Measurements from ENCODE around the gene PLA2G2C. TPM values are rescaled to one million over a fixed set of nuclear protein-coding genes. Genes with fewer than 3 reads are reported as not detected.

The PLA2G2C gene
- total and polyA plus RNA-seq, 2 donors (not counting 3 experiments of a cell fraction or from before 2014, with no cell fraction given), result not detected

DNA sequence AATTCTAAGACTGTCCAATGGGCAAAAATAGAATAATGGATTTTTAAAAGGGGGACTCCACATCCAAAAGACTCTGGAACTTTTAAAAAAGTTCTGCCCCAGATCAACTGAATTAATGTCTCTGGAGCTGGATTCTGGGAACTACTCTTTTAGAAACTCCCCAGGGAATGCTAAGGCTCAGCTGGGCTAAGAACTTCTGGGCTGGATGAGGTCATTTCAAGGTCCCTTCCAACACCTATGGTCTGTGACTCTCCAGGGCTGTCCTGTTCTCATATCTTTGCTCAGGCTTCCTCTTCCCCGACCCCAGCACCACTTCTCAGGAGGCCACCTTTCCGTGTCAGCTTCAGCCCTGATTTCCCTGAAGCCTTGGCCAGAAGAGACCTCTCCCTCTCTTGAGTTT lies 13.5 kb upstream of the PLA2G2C start:
- intact Hi-C loops (cut with micrococcal nuclease), result no loop called here

More for the DNA sequence above, 13.5 kb upstream of the PLA2G2C start:
- TF ChIP-seq GATA2 (IDR thresholded peaks at IDR 0.05; ENCODE audit: insufficient read depth, insufficient read length, low read depth, low read length) (no peak), POLR2AphosphoS5 (IDR thresholded peaks at IDR 0.05; ENCODE audit: insufficient read depth, low read depth, low read length) (no peak), JUN (IDR thresholded peaks at IDR 0.05; ENCODE audit: borderline replicate concordance, insufficient read depth, insufficient read length, low read depth) (no peak), MYC (IDR thresholded peaks at IDR 0.05; ENCODE audit: low read depth, low read length) (no peak), EZH2 (IDR thresholded peaks at IDR 0.05; ENCODE audit: borderline replicate concordance, low read depth, low read length, severe bottlenecking) (no peak), POLR2A (IDR thresholded peaks at IDR 0.05; ENCODE audit: low read depth, low read length) (no peak), FOS (IDR thresholded peaks at IDR 0.05; ENCODE audit: borderline replicate concordance, insufficient read depth, low read length) (no peak)
- TF ChIP-seq, protein P1, sequence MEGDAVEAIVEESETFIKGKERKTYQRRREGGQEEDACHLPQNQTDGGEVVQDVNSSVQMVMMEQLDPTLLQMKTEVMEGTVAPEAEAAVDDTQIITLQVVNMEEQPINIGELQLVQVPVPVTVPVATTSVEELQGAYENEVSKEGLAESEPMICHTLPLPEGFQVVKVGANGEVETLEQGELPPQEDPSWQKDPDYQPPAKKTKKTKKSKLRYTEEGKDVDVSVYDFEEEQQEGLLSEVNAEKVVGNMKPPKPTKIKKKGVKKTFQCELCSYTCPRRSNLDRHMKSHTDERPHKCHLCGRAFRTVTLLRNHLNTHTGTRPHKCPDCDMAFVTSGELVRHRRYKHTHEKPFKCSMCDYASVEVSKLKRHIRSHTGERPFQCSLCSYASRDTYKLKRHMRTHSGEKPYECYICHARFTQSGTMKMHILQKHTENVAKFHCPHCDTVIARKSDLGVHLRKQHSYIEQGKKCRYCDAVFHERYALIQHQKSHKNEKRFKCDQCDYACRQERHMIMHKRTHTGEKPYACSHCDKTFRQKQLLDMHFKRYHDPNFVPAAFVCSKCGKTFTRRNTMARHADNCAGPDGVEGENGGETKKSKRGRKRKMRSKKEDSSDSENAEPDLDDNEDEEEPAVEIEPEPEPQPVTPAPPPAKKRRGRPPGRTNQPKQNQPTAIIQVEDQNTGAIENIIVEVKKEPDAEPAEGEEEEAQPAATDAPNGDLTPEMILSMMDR (IDR thresholded peaks at IDR 0.05; ENCODE audit: extremely low read depth in 1 of 2, insufficient read depth in 1 of 2, low read depth in 1 of 2, low read length in 2 of 2), result no peak
- TF ChIP-seq, protein P2, sequence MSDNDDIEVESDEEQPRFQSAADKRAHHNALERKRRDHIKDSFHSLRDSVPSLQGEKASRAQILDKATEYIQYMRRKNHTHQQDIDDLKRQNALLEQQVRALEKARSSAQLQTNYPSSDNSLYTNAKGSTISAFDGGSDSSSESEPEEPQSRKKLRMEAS (IDR thresholded peaks at IDR 0.05; ENCODE audit: insufficient read depth, insufficient read length), result no peak
- ChIA-PET CTCF (interaction anchor here (0.6 to 1.2 kb wide), 2 partner anchors 13 to 22 kb away, joined by 3 to 4 read pairs; no protein-coding TSS in a partner anchor), POLR2A (no interaction called here)
- dilution Hi-C loops (cut with MboI; ENCODE audit: extremely low pct_ligation_motif_present, low sequenced_read_pairs), result no loop called here
- no peaks in the 10 kb centered on the region for H3K4me1 ChIP-seq (ENCODE audit: control insufficient read depth, extremely low read depth, insufficient read depth, low read length)
- H3K27me3 ChIP-seq (ENCODE audit: control insufficient read depth in 2 of 2, insufficient read depth in 2 of 2, low read length in 2 of 2), result peaks cover 7 to 10% of the 10 kb centered on the region in 2 experiments
- no peaks in the 10 kb centered on the region for H4K20me1 ChIP-seq (replicated peaks; ENCODE audit: control insufficient read depth, extremely low read depth, insufficient read depth, low read length)
- no peak overlapping the region for H3K4me2 ChIP-seq (ENCODE audit: insufficient read depth, low read length)
- H2AFZ ChIP-seq (ENCODE audit: low read depth, low read length), result no peak overlapping the region
- H3K27ac ChIP-seq (ENCODE audit: insufficient read depth, low read depth, low read length), result no peak overlapping the region
- H3K4me3 ChIP-seq (replicated peaks in 1 of 3; ENCODE audit: insufficient read depth in 1 of 3, low read depth in 1 of 3, low read length in 3 of 3), result no peak overlapping the region
- no peaks in the 10 kb centered on the region for H3K36me3 ChIP-seq (ENCODE audit: control insufficient read depth in 2 of 2, extremely low read depth in 1 of 2, insufficient read depth in 2 of 2, low read length in 2 of 2)
- H3K79me2 ChIP-seq (ENCODE audit: control insufficient read depth, insufficient read depth, low read length), result no peaks in the 10 kb centered on the region
- no peaks in the 10 kb centered on the region for H3K9me1 ChIP-seq (replicated peaks; ENCODE audit: control insufficient read depth, extremely low read depth, insufficient read depth, low read length)
- no TSS peak for BruUV-seq (replicated peaks)
- no peak for DNase-seq (ENCODE audit: low read depth, low spot score)
- no peak overlapping the region for H3K9ac ChIP-seq (replicated peaks; ENCODE audit: extremely low read depth, insufficient read depth, low read length)
- no peaks in the 10 kb centered on the region for H3K9me3 ChIP-seq (replicated peaks; ENCODE audit: control insufficient read depth, insufficient read depth, low read length)
- FAIRE-seq, result no peak

All from endothelial cell of umbilical vein (primary cell).